ENCODE data around the gene NCOA4. TPM values are rescaled to one million over a fixed set of nuclear protein-coding genes. Genes with fewer than 3 reads are reported as not detected.
"Not testable (repeated sequence)": the region's sequence is repeated elsewhere in the genome, so short reads cannot be mapped to it uniquely, and the experiment has no call there.

NCOA4 gene
- total RNA-seq, 1 experiment from 2014 or later: 211 TPM

DNA sequence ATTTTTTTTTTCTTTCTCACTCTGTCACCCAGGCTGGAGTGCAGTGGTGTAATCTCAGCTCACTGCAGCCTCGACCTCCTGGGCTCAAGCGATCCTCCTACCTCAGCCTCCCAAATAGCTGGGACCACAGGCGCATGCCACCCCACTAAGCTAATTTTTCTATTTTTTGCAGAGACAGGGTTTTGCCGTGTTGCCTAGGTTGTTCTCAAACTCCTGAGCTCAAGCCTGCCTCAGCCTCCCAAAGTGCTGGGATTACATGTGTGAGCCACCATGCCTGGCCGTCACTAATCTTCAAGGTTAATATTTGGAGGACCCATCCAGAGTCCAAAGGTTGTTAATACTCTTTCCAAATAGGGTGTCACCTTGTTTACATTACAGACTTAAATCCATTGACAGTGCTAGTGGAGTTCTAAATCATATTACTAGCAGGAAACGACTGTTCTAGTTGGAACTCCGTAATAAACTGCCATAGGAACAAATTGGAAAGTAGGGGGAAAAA, 28.2 kb downstream of the NCOA4 start:
- DNase-seq (ENCODE audit: low read depth); in situ Hi-C loops (cut with HindIII; ENCODE audit: low pct_unique_long_range_greater_than_20kb, low sequenced_read_pairs): not testable (repeated sequence)

DNA sequence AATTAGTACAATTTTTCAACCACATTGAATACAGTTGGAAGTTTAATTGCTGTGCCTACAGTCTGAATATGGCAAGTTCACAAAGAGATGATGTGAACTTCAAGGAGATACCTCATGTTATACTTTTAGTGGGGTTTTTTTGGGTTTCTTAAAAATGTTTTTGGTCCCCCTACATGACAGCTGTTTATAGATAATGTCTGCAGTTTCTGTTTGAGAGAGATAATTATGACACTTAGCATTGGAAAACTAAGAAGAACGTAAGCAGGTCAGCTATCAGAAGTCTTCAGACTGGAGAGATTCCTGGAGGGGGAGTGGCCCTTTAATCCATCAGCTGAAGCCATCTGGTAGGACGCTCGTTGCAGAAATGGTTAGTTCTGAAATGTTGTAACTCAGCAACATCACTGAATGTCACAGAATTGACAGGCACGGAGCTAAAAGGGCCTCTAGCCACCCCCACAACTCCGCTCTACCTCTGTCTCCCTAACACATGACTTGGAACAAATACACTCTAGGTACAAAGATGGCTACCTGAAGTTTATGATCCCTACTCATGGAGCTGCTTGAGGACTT, 29.2 kb downstream of the NCOA4 start:
- no peak for DNase-seq (ENCODE audit: low read depth)
- in situ Hi-C loops (cut with HindIII; ENCODE audit: low pct_unique_long_range_greater_than_20kb, low sequenced_read_pairs): no loop called here

DNA sequence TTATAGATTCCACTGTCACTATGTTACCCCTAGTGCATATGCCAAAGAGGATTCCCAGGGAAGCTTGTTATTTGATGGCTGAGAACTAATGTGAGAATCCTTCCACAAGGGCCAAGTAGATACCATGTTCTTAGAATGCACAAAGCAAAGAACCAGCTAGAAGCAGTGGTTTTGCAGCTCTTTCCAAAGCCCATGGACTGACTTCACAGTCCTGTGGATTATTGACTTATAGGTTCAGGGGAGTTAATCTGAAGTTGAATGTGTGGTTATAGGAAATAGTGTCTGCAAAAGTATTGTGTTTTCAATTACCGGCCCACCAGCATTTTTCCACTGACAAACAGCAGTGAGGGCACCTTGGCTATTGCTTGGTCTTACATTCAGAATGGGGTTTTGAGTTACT, 29.9 kb downstream of the NCOA4 start:
- in situ Hi-C loops (cut with HindIII; ENCODE audit: low pct_unique_long_range_greater_than_20kb, low sequenced_read_pairs): no loop called here
- no peak for DNase-seq (ENCODE audit: low read depth)

DNA sequence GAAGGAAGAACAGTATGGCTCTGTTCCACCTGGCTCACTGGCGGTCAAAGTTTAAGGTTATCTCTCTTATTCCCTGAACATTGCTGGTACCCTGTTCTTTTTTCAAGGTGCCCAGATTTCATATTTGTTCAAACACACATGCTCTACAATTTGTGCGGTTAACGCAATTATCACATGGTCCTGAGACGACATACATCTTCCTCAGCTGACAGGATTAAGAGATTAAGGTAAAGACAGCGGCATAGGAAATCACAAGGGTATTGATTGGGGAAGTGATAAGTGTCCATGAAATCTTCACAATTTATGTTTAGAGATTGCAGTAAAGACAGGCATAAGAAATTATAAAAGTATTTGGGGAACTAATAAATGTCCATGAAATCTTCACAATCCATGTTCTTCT, 30.5 kb downstream of the NCOA4 start:
- in situ Hi-C loops (cut with HindIII; ENCODE audit: low pct_unique_long_range_greater_than_20kb, low sequenced_read_pairs); DNase-seq (ENCODE audit: low read depth): not testable (repeated sequence)

DNA sequence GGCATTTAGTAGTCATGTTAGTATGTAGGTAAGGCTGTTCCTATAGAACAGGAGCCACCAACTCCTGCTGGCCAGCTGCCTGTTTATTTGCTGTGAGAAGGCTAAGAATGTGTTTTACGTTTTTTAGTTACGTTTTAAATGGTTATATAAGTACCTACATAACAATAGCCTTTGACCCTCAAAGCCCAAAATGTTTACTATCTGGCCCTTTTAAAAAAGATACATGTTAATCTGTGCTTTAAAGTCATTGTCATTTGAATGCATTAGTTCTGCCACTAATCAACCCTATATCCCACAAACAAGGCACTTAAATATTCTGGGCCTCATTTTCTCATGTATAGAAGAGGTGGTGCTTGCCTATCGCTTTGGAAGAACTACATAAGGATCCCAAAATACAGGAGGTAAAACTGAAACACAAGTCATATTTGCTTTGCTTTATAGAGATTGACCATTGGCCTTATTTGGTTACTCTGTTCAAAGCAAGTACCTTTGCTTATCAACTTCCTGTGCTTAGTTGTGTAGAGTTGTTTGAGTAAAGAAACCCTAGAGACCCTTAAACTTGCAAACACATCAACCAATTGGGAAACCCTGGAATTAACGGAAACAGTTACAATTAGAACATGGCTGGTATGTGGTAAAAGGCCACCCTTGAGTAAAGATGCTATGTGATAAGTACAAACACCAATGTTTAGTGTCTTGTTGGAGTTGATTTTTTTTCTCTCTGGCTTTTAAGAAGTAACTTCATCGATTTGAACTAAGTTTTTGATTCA, 32.2 kb downstream of the NCOA4 start:
- no peak for DNase-seq (ENCODE audit: low read depth)
- in situ Hi-C loops (cut with HindIII; ENCODE audit: low pct_unique_long_range_greater_than_20kb, low sequenced_read_pairs): no loop called here

DNA sequence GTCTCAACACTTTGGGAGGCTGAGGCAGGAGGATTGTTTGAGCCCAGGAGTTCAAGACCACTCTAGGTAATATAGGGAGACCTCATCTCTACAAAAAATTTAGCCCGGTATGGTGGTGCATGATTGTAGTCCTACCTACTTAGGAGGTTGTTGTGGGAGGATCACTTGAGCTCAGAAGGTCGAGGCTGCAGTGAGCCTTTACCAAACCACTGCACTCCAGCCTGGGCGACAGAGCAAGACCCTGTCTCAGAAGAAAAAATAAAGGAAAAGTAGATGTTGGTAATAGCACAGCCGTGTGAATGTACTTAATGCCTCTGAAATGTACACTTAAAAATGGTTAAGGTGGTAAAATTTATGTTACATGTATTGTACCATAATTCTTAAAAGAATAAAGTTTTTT, 32.9 kb downstream of the NCOA4 start:
- no peak for DNase-seq (ENCODE audit: low read depth)
- in situ Hi-C loops (cut with HindIII; ENCODE audit: low pct_unique_long_range_greater_than_20kb, low sequenced_read_pairs): no loop called here

DNA sequence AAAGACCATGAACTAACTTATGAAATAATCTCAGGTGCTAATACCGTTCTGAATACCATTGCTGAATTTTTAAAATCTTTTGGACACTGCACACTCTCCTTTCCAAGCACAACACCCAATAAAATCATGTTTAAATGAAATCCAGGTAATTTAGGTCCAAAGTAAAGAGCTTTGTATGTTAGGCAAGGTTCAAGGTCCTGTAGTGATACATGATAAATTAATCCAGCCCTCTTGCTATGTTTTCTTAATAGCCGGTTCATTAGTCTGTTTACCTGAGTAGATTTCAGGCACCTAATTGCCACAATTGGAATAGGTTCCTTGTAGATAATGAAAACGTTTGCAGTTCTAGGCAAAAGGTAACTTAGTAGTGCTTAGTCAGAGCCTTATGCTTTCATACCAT, 44.8 kb downstream of the NCOA4 start:
- DNase-seq (ENCODE audit: low read depth); in situ Hi-C loops (cut with HindIII; ENCODE audit: low pct_unique_long_range_greater_than_20kb, low sequenced_read_pairs): not testable (repeated sequence)

DNA sequence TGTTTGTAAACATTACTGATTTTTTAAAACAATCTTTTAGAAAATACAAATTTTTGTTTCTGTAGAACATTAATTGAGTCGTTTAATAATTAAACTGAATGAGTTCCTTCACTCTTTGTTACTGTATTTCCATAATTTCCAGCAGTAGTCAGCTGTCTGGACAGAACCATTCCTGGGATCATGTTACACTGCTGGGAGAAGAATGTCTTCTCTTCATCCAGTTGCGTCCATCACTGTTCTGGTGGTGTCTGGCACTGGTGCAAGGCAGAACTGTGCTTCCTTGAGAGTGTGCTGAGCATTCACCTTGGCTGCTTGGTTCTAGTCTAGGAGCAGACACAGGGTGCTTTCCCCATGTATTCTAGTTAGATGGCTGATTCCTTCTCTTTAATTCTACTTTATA, 46.0 kb downstream of the NCOA4 start:
- DNase-seq (ENCODE audit: low read depth): peak; percentile 50
- in situ Hi-C loops (cut with HindIII; ENCODE audit: low pct_unique_long_range_greater_than_20kb, low sequenced_read_pairs): not testable (repeated sequence)

DNA sequence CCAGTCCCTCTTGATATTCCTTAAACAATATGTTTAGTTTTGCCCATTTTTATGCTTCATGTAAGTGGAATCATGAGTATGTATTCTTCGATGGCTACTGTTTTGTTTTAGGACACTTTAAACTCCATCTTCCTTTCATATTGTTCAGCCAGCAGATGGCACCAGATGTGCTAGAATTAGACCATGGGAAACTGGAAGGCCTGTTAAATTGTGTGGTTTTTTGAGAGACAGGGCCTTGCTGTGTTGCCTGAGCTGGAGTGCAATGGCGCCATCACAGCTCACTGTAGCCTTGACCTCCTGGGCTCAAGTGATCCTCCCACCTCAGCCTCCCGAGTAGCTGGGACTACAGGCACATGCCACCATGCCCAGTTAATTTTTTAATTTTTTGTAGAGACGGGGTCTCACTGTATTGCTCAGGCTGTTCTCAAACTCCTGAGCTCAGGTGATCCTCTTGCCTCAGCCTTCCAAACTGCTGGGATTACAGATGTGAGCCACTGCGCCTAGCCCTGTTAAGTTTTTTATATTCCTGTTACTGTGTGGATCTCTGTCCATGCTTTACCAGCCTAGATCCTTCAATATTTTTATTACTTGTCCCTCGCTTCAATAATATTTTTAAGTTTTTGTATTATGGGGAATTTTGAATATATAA, 46.8 kb downstream of the NCOA4 start:
- DNase-seq (ENCODE audit: low read depth): peak; percentile 64
- in situ Hi-C loops (cut with HindIII; ENCODE audit: low pct_unique_long_range_greater_than_20kb, low sequenced_read_pairs): not testable (repeated sequence)

DNA sequence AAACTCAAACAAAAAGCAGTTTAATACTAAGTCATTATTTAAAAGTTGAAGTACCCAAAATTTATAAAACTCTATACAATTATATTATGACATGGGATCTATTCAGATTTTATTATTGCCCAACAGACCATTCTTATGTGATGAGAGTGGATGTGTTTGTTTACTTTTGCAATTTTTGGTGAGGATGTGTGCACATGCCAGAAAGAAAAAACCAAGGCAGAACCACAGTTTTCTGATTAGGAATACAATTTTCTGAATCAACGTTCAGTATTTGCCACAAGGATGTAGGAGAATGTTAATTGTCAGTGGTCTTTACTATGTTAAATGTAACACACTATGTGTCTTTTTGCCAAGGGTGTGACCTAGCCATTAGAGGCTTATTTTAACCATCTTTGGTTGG, 49.1 kb downstream of the NCOA4 start:
- in situ Hi-C loops (cut with HindIII; ENCODE audit: low pct_unique_long_range_greater_than_20kb, low sequenced_read_pairs); DNase-seq (ENCODE audit: low read depth): not testable (repeated sequence)

DNA sequence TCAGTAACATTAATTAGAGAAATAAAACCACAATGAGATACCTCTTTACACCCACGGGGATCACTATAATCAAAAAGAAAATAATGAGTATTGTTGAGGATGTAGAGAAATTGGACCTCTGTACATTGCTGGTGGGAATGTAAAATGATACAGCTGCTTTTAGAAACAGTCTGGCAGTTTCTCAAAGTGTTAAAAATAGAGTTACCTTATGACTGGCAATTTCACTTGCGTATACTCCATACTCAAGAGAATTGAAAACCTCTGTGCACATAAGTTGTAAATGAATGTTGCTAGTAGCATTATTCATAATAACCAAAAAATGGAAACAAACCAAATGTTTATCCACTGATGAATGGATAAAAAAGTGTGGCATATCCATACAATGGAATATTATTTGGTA, 51.9 kb downstream of the NCOA4 start:
- DNase-seq (ENCODE audit: low read depth); in situ Hi-C loops (cut with HindIII; ENCODE audit: low pct_unique_long_range_greater_than_20kb, low sequenced_read_pairs): not testable (repeated sequence)

DNA sequence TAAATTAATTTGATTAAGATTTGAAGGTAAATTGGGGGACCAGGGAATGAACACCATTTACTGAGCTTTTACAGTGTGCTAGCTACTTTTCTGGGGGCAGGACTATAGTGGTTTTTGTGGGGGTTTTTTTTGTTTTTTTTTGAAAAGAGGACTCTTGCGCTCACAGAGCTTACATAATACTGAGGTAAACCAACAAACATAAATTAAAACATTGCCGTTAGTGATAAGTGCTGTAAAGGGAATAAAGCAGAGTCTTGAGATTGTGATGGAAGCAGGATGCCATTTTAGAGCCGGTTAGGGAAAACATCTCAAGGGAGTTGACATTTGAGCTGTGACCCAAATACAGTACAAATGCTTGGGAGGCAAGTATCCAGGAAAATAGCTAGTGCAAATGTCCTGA, 56.4 kb downstream of the NCOA4 start:
- in situ Hi-C loops (cut with HindIII; ENCODE audit: low pct_unique_long_range_greater_than_20kb, low sequenced_read_pairs); DNase-seq (ENCODE audit: low read depth): not testable (repeated sequence)

DNA sequence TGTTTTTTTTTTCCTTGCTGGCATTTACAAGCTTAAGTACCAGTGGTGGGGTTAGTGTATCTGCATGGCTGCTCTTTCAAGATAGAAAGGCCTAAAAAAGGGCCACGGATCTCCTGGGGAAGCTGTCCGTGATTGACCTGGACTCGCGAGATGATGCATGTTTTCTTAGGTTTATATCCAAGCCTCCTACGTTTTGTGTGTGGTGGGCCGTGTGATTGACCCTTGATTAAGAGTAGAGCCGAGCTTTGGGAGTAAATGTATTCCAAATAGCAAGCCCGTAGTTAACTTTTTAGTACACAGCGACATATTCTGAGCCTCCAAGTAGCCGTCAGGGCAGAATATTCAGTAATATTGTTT, 57.6 kb downstream of the NCOA4 start:
- in situ Hi-C loops (cut with HindIII; ENCODE audit: low pct_unique_long_range_greater_than_20kb, low sequenced_read_pairs); DNase-seq (ENCODE audit: low read depth): not testable (repeated sequence)

DNA sequence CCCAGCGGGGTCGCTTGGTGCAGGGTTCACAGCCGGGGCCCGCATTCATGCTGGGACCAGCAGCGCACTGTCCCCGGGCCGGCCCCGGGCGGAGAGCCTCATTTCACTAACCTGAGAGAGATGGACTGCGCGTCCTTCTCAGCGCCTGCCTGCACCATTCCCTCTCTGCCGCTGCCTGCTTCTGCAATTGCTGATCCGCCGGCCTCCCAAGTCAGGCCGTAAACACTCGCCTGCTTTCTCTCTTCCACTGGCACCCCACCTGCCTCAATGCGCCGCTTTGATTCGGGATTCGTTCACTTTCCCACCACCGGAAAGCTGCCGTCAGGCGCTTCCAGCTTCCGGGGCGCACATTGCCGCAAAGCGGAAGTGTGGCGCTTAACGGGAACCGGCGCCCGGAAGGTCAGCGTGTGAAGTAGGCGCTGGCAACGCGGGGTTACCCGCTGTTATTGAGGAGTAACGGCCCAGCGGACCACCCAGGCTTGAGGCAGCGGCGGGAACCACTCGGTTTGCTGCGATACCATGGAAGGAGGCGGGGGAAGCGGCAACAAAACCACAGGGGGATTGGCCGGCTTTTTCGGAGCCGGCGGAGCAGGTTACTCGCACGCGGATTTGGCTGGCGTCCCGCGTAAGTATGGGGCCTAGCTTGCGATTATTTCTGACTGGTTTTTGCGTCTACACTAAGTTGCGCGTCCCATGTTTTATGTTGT, 58.2 kb downstream of the NCOA4 start, which contains the start of gene TIMM23:
TIMM23 (plus strand) TSS at position 384 of the 707 bp plus-strand sequence; CDS start at position 520, 136 bp downstream.
- in situ Hi-C loops (cut with HindIII; ENCODE audit: low pct_unique_long_range_greater_than_20kb, low sequenced_read_pairs): not testable (repeated sequence)
- DNase-seq (ENCODE audit: low read depth): peak; percentile 78

DNA sequence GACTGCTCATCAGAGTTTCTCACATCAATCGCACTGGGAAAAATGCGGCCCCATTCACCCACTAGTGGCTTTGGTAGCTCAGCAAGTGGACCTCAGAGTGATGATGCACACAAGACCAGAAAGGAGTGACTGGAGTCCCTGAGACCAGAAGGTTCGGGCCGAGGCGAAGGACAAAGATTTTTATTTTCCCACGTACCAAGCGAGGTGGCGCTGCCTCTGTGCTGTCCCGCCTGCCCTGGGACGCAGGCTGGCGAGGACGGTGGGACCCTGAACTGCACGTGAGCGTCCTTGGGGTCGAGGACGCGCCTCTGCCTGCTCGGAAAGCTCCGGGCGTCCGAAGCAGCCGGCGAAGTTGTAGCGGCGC, 58.7 kb downstream of the NCOA4 start:
- in situ Hi-C loops (cut with HindIII; ENCODE audit: low pct_unique_long_range_greater_than_20kb, low sequenced_read_pairs); DNase-seq (ENCODE audit: low read depth): not testable (repeated sequence)

DNA sequence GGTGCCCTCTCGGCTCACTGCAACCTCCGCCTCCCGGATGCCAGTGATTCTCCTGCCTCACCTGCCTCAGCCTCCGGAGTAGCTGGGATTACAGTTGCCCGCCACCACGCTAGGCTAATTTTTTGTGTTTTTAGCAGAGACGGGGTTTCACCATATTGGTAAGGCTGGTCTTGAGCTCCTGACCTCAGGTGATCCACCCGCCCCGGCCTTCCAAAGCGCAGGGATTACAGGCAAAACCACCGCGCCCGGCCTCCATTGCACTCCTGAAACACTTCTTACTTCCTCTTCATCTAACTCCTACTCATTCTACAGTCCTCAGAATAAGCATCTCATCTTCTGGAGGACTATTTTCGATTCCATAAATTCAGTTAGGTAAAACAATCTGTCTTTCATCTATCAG, 59.4 kb downstream of the NCOA4 start:
- DNase-seq (ENCODE audit: low read depth); in situ Hi-C loops (cut with HindIII; ENCODE audit: low pct_unique_long_range_greater_than_20kb, low sequenced_read_pairs): not testable (repeated sequence)

DNA sequence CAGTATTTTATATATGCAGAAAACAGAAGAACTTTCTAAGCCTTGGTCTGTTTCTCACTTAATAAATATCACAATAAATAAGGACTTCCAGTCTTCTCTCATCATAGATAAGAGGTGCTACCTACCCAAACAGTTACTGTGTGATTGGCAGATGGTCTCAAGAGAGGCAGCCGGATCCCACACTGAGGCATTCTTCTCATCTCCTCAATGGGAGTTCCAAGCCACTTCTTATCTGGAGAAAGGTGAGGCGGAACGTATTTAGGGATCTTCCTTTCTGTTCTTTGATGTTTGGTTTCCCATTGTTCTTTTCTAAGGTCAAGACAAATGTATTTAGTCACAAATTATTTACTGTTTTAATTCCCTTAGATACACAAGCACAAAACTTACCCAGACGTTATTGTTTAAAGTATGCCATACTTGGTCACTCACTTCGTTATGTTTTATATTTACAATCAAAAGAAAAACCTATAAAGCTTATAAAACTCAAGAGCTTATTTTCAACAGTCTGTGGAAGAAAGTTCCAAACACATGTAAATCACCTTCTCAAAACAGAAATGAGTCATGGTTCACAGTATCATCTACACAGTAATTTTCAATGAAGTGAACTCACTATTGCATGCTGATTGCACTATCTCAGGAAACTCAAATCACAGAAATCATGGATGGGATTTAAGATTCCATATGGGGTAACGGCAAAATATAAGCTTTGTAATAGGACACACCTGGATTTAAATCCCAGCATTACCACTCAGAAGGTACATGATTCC, 67.6 kb downstream of the NCOA4 start:
- DNase-seq (ENCODE audit: low read depth); in situ Hi-C loops (cut with HindIII; ENCODE audit: low pct_unique_long_range_greater_than_20kb, low sequenced_read_pairs): not testable (repeated sequence)

DNA sequence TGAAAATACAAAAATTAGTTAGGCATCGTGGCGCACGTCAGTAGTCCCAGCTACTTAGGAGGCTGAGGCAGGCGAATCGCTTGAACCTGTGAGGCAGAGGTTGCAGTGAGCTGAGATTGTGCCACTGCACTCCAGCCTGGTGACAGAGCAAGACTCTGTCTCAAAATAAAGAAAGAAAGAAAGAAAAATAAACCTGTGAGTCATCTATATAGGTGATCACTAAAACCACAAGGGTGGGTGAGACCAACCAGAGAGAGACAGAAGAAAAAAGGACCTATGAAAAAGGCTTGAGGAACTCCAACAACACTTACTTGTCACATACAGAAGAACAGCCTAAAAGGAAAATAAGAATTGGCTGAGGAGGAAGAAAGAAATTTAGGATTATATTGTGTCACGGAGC, 72.5 kb downstream of the NCOA4 start:
- in situ Hi-C loops (cut with HindIII; ENCODE audit: low pct_unique_long_range_greater_than_20kb, low sequenced_read_pairs): not testable (repeated sequence)

More for the DNA sequence above, 72.5 kb downstream of the NCOA4 start:
- peak; percentile 27 for DNase-seq (ENCODE audit: low read depth)

Measured in Caki2 (cell line).